ENCODE results near the gene CFAP100. TPM values are rescaled to one million over a fixed set of nuclear protein-coding genes. Genes with fewer than 3 reads are reported as not detected.

The CFAP100 gene
- total and polyA plus RNA-seq, 2 experiments from 2014 or later, result not detected

- Histone ChIP-seq H3K4me1 (ENCODE audit: insufficient read depth) (peaks cover 3% of the 10 kb centered on the region), H3K4me3 (no peak overlapping the region), H3K27ac (no peak overlapping the region), H3K4me2 (no peak overlapping the region), H3K27me3 (peaks cover 5% of the 10 kb centered on the region), H3K9me3 (ENCODE audit: low read depth) (no peaks in the 10 kb centered on the region), H4K20me1 (ENCODE audit: insufficient read depth, poor library complexity, severe bottlenecking) (no peaks in the 10 kb centered on the region), H3K79me2 (no peaks in the 10 kb centered on the region), H2AFZ (no peak overlapping the region), H3K36me3 (replicated peaks; ENCODE audit: insufficient read depth, low read depth) (no peaks in the 10 kb centered on the region), H3K9me2 (replicated peaks; ENCODE audit: insufficient read depth) (no peaks in the 10 kb centered on the region)
- no peak for TF ChIP-seq EZH2 (IDR thresholded peaks at IDR 0.05; ENCODE audit: borderline replicate concordance)
- no peak for TF ChIP-seq EZH2phosphoT487 (IDR thresholded peaks at IDR 0.05; ENCODE audit: low read depth, severe bottlenecking, unreplicated experiment)
- no peak for TF ChIP-seq CTCF (IDR thresholded peaks at IDR 0.05; ENCODE audit: poor library complexity)
- no peak for DNase-seq (ENCODE audit: low spot score)
- 85% methylated on average over 11 of the region's 11 CpGs for WGBS (ENCODE audit: low lambda C conversion rate, missing lambda C conversion rate)
These were observed 29.1 kb upstream of the CFAP100 start for GRCh38 chr3:126365351-126366277.

DNA sequence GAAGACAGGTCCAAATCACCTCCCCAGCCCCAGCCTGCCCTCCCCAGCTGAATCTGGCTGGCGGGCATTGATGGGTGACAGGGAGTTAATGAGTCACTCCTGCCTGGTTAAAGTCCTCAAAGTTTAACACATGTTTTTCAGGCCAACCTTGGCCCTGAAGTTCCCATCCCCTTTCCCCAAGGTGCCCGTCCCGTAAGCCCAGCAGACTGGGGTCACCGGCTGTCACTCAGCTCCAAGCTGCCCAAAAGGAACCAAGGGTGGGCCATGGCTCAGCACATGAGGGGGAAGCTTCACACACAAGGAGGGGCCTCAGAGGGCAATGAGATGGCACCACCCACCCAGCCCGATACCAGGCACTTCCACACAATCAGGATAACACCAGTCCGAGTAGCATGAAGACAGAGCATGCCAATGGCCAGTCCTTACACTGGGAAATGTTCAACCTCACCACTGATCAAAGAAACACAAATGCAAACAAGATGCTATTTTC, 27.3 kb upstream of the CFAP100 start:
- peak; percentile 46 for DNase-seq (ENCODE audit: low spot score)

DNA sequence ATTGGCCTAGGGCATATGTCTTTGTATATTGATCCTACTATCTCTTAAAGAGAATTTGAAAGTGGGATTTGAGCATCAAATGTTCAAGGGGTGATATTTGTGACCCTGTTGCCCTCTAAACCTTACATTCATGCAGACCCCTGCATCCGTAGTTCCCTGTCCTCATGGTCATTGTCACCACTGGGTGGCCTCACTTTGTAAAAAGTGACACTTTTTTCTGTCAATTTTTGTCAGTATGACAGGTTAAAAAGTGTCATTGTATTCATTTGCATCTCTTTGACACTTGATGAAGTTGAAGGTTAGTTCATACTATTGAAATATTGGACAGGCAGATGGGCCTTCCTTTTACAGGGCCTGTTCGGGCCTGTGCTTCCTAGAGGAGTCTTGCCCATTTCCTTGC, 25.2 kb upstream of the CFAP100 start:
- no peaks in the 10 kb centered on the region for H3K27me3 ChIP-seq
- no peak overlapping the region for H3K4me3 ChIP-seq
- no peaks in the 10 kb centered on the region for H3K9me3 ChIP-seq (ENCODE audit: low read depth)
- H3K4me2 ChIP-seq, result no peak overlapping the region
- TF ChIP-seq EZH2 (IDR thresholded peaks at IDR 0.05; ENCODE audit: borderline replicate concordance), result no peak
- no peaks in the 10 kb centered on the region for H3K9me2 ChIP-seq (replicated peaks; ENCODE audit: insufficient read depth)
- peaks cover 3% of the 10 kb centered on the region for H3K4me1 ChIP-seq (ENCODE audit: insufficient read depth)
- H3K79me2 ChIP-seq, result no peaks in the 10 kb centered on the region
- no peak overlapping the region for H2AFZ ChIP-seq
- H4K20me1 ChIP-seq (ENCODE audit: insufficient read depth, poor library complexity, severe bottlenecking), result no peaks in the 10 kb centered on the region
- H3K36me3 ChIP-seq (replicated peaks; ENCODE audit: insufficient read depth, low read depth), result no peaks in the 10 kb centered on the region
- no peak overlapping the region for H3K27ac ChIP-seq
- no peak for DNase-seq (ENCODE audit: low spot score)
- 97% methylated on average over 2 of the region's 2 CpGs for WGBS (ENCODE audit: low lambda C conversion rate, missing lambda C conversion rate)

More for the DNA sequence above, 27.3 kb upstream of the CFAP100 start:
- TF ChIP-seq EZH2phosphoT487 (IDR thresholded peaks at IDR 0.05; ENCODE audit: low read depth, severe bottlenecking, unreplicated experiment), result no peak
- H3K9me2 ChIP-seq (replicated peaks; ENCODE audit: insufficient read depth), result no peaks in the 10 kb centered on the region
- H3K4me3 ChIP-seq, result no peak overlapping the region
- H3K36me3 ChIP-seq (replicated peaks; ENCODE audit: insufficient read depth, low read depth), result no peaks in the 10 kb centered on the region
- H4K20me1 ChIP-seq (ENCODE audit: insufficient read depth, poor library complexity, severe bottlenecking), result no peaks in the 10 kb centered on the region
- no peak overlapping the region for H3K27ac ChIP-seq
- no peak overlapping the region for H3K4me2 ChIP-seq
- no peaks in the 10 kb centered on the region for H3K27me3 ChIP-seq
- WGBS (ENCODE audit: low lambda C conversion rate, missing lambda C conversion rate), result 76% methylated on average over 6 of the region's 6 CpGs
- H3K9me3 ChIP-seq (ENCODE audit: low read depth), result no peaks in the 10 kb centered on the region
- H3K4me1 ChIP-seq (ENCODE audit: insufficient read depth), result peaks cover 3% of the 10 kb centered on the region
- no peaks in the 10 kb centered on the region for H3K79me2 ChIP-seq
- H2AFZ ChIP-seq, result no peak overlapping the region

GRCh38 chr3:126370055-126370454, 24.7 kb upstream of the CFAP100 start:
- H3K27me3 ChIP-seq, result no peaks in the 10 kb centered on the region
- TF ChIP-seq CTCF (IDR thresholded peaks at IDR 0.05; ENCODE audit: poor library complexity) (no peak), EZH2phosphoT487 (IDR thresholded peaks at IDR 0.05; ENCODE audit: low read depth, severe bottlenecking, unreplicated experiment) (no peak), EZH2 (IDR thresholded peaks at IDR 0.05; ENCODE audit: borderline replicate concordance) (no peak)
- no peak overlapping the region for H3K27ac ChIP-seq
- DNase-seq (ENCODE audit: low spot score), result no peak
- H3K36me3 ChIP-seq (replicated peaks; ENCODE audit: insufficient read depth, low read depth), result no peaks in the 10 kb centered on the region
- H3K79me2 ChIP-seq, result no peaks in the 10 kb centered on the region
- 80% methylated on average over 4 of the region's 4 CpGs for WGBS (ENCODE audit: low lambda C conversion rate, missing lambda C conversion rate)
- no peaks in the 10 kb centered on the region for H3K9me2 ChIP-seq (replicated peaks; ENCODE audit: insufficient read depth)
- H3K9me3 ChIP-seq (ENCODE audit: low read depth), result no peaks in the 10 kb centered on the region
- no peaks in the 10 kb centered on the region for H4K20me1 ChIP-seq (ENCODE audit: insufficient read depth, poor library complexity, severe bottlenecking)
- H3K4me1 ChIP-seq (ENCODE audit: insufficient read depth), result peaks cover 3% of the 10 kb centered on the region
- no peak overlapping the region for H3K4me3 ChIP-seq
- H3K4me2 ChIP-seq, result no peak overlapping the region
- H2AFZ ChIP-seq, result no peak overlapping the region

Data from hepatocyte (in vitro differentiated cells).